Measurements from ENCODE around the gene UBASH3B.

Gene UBASH3B

DNA sequence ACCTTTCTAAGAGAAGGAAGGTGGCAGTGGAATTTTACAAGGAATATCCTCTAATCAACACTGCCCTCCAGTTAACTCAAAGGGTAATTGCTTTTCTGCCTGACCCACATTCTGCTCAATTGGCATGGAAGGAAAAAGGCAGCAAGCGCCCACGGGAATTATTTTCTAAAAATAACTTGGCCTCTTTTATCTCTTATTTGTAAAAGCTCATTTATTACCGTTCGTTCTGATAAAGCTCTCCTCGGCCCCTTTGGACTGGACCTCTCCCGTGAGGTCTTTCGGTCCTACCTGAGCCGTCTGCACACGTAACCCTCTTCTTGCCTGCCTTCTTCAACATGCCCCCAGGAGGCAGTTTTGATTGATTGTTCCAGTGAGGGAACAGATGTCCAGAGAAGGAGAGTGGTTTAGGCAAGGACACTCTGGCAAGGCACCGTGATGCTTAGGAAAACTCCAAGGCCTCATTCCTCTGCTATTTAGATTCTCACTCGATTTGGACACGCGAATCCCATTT, 129.6 kb downstream of the UBASH3B start:
- Histone ChIP-seq H3K27me3 (ENCODE audit: control insufficient read depth in 1 of 2, insufficient read depth in 2 of 2, low read length in 2 of 2) (no peaks in the 10 kb centered on the region), H3K9me3 (ENCODE audit: control insufficient read depth in 2 of 2, low read length in 2 of 2) (no peaks in the 10 kb centered on the region), H3K27ac (ENCODE audit: low read length) (no peak overlapping the region), H3K4me3 (ENCODE audit: low read length in 2 of 2) (no peak overlapping the region), H3K36me3 (ENCODE audit: control insufficient read depth in 2 of 2, insufficient read depth in 2 of 2, low read length in 2 of 2) (peaks cover 0 to 3% of the 10 kb centered on the region in 2 donors), H3K9ac (ENCODE audit: low read length in 2 of 2) (no peak overlapping the region), H3K4me1 (ENCODE audit: control insufficient read depth, insufficient read depth, low read length) (peaks cover 15% of the 10 kb centered on the region)

DNA sequence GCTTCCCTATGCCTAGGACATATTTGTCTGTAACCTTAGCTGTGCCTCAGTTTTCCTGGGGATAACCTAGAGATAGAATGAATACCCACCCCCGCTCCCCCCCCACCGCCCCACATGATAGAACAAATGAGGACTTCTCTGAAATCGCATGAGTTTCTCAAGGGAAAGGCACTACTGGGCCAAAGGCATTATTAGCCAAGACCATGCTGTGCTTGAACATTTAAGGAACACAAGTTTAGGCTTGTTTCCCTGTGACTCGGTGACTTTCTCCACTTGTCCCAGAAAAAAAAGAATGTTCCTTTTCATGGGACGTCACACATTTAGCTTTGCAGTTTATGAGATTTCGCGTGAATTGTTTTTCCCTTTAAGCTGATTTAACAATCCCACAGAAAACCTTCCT, 131.4 kb downstream of the UBASH3B start:
- Histone ChIP-seq H3K4me3 (ENCODE audit: low read length in 2 of 2) (no peak overlapping the region), H3K9ac (ENCODE audit: low read length in 2 of 2) (no peak overlapping the region), H3K27me3 (ENCODE audit: control insufficient read depth in 1 of 2, insufficient read depth in 2 of 2, low read length in 2 of 2) (no peaks in the 10 kb centered on the region), H3K4me1 (ENCODE audit: control insufficient read depth, insufficient read depth, low read length) (peaks cover 8% of the 10 kb centered on the region), H3K9me3 (ENCODE audit: control insufficient read depth in 2 of 2, low read length in 2 of 2) (no peaks in the 10 kb centered on the region), H3K27ac (ENCODE audit: low read length) (no peak overlapping the region), H3K36me3 (ENCODE audit: control insufficient read depth in 2 of 2, insufficient read depth in 2 of 2, low read length in 2 of 2) (peaks cover 0 to 3% of the 10 kb centered on the region in 2 donors)

DNA sequence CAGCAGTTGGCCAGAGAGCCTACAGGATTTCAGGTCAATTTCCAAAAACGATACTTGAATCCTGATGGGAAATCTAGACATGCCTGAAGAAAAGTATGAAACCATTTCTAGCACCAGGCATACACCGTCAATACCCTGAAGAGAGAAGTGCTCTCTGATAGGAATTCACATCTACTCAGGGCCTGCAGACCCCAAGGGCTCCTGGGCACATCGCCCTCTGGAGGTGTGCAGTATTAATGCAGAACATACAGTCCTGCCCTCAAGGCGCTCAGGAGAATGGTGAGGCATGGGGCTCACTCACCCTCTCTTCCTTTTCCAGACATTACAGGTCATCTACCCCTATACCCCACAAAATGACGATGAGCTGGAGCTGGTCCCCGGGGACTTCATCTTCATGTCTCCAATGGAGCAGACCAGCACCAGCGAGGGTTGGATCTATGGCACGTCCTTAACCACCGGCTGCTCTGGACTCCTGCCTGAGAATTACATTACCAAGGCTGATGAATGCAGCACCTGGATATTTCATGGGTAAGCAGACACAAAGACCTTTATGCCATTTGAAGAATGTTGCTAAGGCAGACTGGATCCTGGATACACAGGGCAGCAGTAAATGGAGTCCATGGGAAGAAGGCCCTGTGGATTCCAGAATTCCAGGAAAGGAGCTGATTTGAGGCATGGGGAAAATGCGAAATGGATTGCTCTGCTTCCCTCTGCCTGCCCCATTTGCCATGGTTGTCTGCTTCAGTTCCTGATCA, 133.4 kb downstream of the UBASH3B start:
- peaks cover 8% of the 10 kb centered on the region for H3K4me1 ChIP-seq (ENCODE audit: control insufficient read depth, insufficient read depth, low read length)

DNA sequence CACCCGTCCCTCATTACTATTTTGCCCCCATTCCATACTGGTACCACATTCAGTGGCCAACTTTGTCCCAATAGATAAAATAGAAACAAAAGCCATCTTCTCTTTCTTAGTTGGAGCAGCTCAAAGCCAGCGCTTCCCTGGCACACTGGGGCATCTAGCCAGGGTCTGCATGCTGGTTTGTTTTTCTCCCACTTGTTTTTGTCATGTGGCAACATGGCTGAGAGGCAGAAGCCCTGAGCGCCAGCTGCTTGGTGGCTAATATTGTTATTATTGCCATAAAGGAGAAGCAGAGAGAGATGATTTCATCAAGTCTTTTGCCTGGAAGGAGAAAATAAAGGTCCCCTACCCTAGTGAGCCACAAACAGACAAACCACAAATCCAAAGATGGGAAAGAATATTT, 134.4 kb downstream of the UBASH3B start:
- Histone ChIP-seq H3K27me3 (ENCODE audit: control insufficient read depth in 1 of 2, insufficient read depth in 2 of 2, low read length in 2 of 2) (no peaks in the 10 kb centered on the region), H3K36me3 (ENCODE audit: control insufficient read depth in 2 of 2, insufficient read depth in 2 of 2, low read length in 2 of 2) (peaks cover 0 to 3% of the 10 kb centered on the region in 2 donors), H3K27ac (ENCODE audit: low read length) (no peak overlapping the region), H3K4me1 (ENCODE audit: control insufficient read depth, insufficient read depth, low read length) (peaks cover 3% of the 10 kb centered on the region), H3K9me3 (ENCODE audit: control insufficient read depth in 2 of 2, low read length in 2 of 2) (no peaks in the 10 kb centered on the region), H3K9ac (ENCODE audit: low read length in 2 of 2) (no peak overlapping the region), H3K4me3 (ENCODE audit: low read length in 2 of 2) (no peak overlapping the region)

More for the DNA sequence above, 133.4 kb downstream of the UBASH3B start:
- Histone ChIP-seq H3K27me3 (ENCODE audit: control insufficient read depth in 1 of 2, insufficient read depth in 2 of 2, low read length in 2 of 2) (no peaks in the 10 kb centered on the region), H3K9ac (ENCODE audit: low read length in 2 of 2) (no peak overlapping the region), H3K27ac (ENCODE audit: low read length) (no peak overlapping the region), H3K36me3 (ENCODE audit: control insufficient read depth in 2 of 2, insufficient read depth in 2 of 2, low read length in 2 of 2) (peaks cover 0 to 3% of the 10 kb centered on the region in 2 donors), H3K9me3 (ENCODE audit: control insufficient read depth in 2 of 2, low read length in 2 of 2) (no peaks in the 10 kb centered on the region), H3K4me3 (ENCODE audit: low read length in 2 of 2) (no peak overlapping the region)

DNA sequence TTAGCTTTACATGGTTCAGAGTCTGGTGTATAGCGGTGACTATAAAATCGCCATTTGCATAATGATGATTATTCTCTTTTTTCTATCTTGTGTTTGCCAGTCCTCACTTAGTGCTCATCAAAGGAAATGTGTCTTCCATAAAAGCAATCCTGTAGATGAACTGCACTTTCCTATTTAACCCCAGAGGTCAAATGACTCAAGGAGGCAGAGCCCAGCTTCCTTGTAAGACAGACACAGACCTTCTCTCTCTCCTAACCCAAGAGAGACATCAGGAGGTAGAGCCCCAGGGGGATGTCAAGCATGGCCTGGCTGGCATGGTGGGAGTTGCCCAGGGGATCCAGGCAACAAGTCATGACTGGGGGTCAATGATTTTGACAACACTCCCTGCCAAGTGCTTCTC, 135.9 kb downstream of the UBASH3B start:
- Histone ChIP-seq H3K9ac (ENCODE audit: low read length in 2 of 2) (no peak overlapping the region), H3K9me3 (ENCODE audit: control insufficient read depth in 2 of 2, low read length in 2 of 2) (no peaks in the 10 kb centered on the region)

DNA sequence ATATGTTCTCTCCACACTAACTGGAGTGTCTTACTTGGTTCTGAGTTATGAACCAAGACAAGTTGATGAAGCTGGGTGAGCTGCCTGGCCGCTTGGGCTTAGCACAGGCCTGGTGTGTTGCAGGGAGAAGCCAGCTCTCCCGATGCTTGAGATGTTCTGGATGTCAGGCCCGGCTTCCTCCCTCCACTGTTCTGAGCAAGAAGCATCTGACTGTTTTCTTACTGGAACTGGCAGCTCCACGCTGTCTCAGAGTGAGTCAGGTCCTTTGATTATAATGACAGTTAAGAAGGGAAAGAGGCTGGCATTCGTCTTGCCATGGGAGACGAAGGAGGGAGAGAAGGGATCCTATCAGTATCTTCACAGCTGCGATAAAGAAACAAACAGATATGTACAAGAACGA, 136.3 kb downstream of the UBASH3B start:
- no peaks in the 10 kb centered on the region for H3K27me3 ChIP-seq (ENCODE audit: control insufficient read depth in 1 of 2, insufficient read depth in 2 of 2, low read length in 2 of 2)
- no peak overlapping the region for H3K9ac ChIP-seq (ENCODE audit: low read length in 2 of 2)
- no peak overlapping the region for H3K4me3 ChIP-seq (ENCODE audit: low read length in 2 of 2)
- H3K36me3 ChIP-seq (ENCODE audit: control insufficient read depth in 2 of 2, insufficient read depth in 2 of 2, low read length in 2 of 2), result peaks cover 0 to 3% of the 10 kb centered on the region in 2 donors
- H3K4me1 ChIP-seq (ENCODE audit: control insufficient read depth, insufficient read depth, low read length), result no peaks in the 10 kb centered on the region
- H3K9me3 ChIP-seq (ENCODE audit: control insufficient read depth in 2 of 2, low read length in 2 of 2), result no peaks in the 10 kb centered on the region
- H3K27ac ChIP-seq (ENCODE audit: low read length), result no peak overlapping the region

More for the DNA sequence above, 135.9 kb downstream of the UBASH3B start:
- Histone ChIP-seq H3K27ac (ENCODE audit: low read length) (no peak overlapping the region), H3K36me3 (ENCODE audit: control insufficient read depth in 2 of 2, insufficient read depth in 2 of 2, low read length in 2 of 2) (peaks cover 0 to 3% of the 10 kb centered on the region in 2 donors), H3K4me3 (ENCODE audit: low read length in 2 of 2) (no peak overlapping the region), H3K4me1 (ENCODE audit: control insufficient read depth, insufficient read depth, low read length) (no peaks in the 10 kb centered on the region), H3K27me3 (ENCODE audit: control insufficient read depth in 1 of 2, insufficient read depth in 2 of 2, low read length in 2 of 2) (no peaks in the 10 kb centered on the region)

DNA sequence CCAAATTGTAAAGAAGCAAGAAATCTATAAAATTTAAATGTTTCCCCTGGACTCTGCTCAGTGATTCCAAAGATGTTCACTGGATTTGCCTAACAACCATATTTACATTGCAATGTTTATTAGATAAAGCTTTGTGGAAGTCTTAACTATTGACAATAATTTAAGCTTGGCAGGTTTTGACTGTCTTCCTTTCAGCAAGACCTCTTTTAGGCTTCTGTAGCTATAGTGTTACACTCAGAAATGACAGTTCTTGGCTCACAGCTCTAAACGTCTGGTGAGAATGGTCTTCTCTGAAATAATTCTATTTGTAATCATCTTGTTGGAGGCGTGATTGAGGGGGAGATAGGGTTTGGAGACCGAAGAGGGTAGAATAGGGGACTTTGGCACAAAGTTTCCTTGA, 138.0 kb downstream of the UBASH3B start:
- Histone ChIP-seq H3K9ac (ENCODE audit: low read length in 2 of 2) (no peak overlapping the region), H3K36me3 (ENCODE audit: control insufficient read depth in 2 of 2, insufficient read depth in 2 of 2, low read length in 2 of 2) (peaks cover 0 to 7% of the 10 kb centered on the region in 2 donors), H3K9me3 (ENCODE audit: control insufficient read depth in 2 of 2, low read length in 2 of 2) (no peaks in the 10 kb centered on the region), H3K27me3 (ENCODE audit: control insufficient read depth in 1 of 2, insufficient read depth in 2 of 2, low read length in 2 of 2) (no peaks in the 10 kb centered on the region), H3K4me3 (ENCODE audit: low read length in 2 of 2) (no peak overlapping the region), H3K27ac (ENCODE audit: low read length) (no peak overlapping the region), H3K4me1 (ENCODE audit: control insufficient read depth, insufficient read depth, low read length) (no peaks in the 10 kb centered on the region)

DNA sequence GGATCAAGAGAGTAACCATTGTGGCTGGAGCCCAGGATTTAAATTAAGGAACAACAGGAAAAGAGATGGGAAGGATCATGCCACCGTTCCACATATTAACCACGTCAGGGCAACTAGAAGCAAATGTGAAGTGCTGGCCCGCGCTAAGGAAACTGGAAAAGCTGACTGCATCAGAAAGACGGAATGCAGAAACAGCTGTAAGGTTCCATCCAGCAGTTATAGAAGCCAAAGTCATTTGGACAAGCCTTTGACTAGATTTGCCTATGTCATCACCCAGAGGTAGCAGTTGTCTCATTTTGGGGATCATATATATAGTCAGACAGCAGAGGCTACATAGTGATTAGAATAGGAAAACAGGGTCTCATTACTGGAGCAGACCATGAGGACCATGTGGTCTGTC, 139.8 kb downstream of the UBASH3B start:
- peaks cover 0 to 3% of the 10 kb centered on the region in 2 donors for H3K36me3 ChIP-seq (ENCODE audit: control insufficient read depth in 2 of 2, insufficient read depth in 2 of 2, low read length in 2 of 2)
- H3K4me1 ChIP-seq (ENCODE audit: control insufficient read depth, insufficient read depth, low read length), result no peaks in the 10 kb centered on the region
- no peaks in the 10 kb centered on the region for H3K27me3 ChIP-seq (ENCODE audit: control insufficient read depth in 1 of 2, insufficient read depth in 2 of 2, low read length in 2 of 2)
- H3K9ac ChIP-seq (ENCODE audit: low read length in 2 of 2), result no peak overlapping the region
- H3K27ac ChIP-seq (ENCODE audit: low read length), result no peak overlapping the region
- no peaks in the 10 kb centered on the region for H3K9me3 ChIP-seq (ENCODE audit: control insufficient read depth in 2 of 2, low read length in 2 of 2)
- no peak overlapping the region for H3K4me3 ChIP-seq (ENCODE audit: low read length in 2 of 2)

DNA sequence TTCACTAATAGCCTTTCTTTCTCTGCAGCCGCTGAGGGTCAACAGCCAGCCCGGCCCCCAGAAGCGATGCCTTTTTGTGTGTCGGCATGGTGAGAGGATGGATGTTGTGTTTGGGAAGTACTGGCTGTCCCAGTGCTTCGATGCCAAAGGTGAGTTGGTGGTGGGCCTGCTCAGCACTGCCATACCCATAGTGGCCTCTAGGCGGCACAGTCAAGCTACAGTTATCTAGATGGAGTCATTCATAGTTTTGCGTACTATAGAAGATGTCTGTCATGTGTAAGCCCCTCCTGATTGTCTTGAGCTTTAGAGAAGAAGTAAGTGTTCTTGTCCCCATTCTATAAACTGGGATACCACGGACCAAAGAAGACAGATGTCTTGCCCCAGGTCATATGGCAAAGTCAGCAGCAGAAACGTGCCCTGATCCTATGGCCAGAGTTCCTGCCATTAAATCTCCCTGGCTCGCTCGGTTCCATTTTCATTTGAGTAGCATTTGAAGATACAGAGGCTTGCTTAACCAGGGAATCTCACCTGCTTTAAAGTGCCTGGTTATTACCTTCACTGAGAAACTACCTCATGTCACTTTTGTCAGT, 140.7 kb downstream of the UBASH3B start:
- Histone ChIP-seq H3K27me3 (ENCODE audit: control insufficient read depth in 1 of 2, insufficient read depth in 2 of 2, low read length in 2 of 2) (no peaks in the 10 kb centered on the region), H3K36me3 (ENCODE audit: control insufficient read depth in 2 of 2, insufficient read depth in 2 of 2, low read length in 2 of 2) (peaks cover 0 to 3% of the 10 kb centered on the region in 2 donors), H3K9me3 (ENCODE audit: control insufficient read depth in 2 of 2, low read length in 2 of 2) (no peaks in the 10 kb centered on the region), H3K4me3 (ENCODE audit: low read length in 2 of 2) (no peak overlapping the region), H3K27ac (ENCODE audit: low read length) (no peak overlapping the region), H3K9ac (ENCODE audit: low read length in 2 of 2) (no peak overlapping the region), H3K4me1 (ENCODE audit: control insufficient read depth, insufficient read depth, low read length) (no peaks in the 10 kb centered on the region)

DNA sequence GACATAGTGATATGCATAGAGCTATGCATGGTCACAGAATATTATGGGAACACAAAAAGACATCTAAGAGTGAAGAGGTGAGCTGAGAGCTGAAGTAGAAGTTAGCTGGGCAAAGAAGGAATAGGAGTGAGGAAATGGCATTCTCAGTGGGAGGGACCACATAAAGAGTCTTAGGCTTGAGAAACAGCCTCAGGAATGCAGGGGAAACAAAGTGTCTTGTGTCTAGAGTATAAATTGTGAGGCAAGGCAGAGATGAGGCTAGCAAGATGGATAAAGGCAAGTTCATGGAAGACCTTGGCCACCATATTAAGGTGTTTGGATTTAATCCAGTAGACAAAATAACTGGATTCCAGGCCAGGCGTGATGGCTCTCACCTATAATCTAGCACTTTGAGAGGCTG, 142.1 kb downstream of the UBASH3B start:
- H3K4me3 ChIP-seq (ENCODE audit: low read length in 2 of 2), result no peak overlapping the region
- no peak overlapping the region for H3K9ac ChIP-seq (ENCODE audit: low read length in 2 of 2)
- peaks cover 0 to 3% of the 10 kb centered on the region in 2 donors for H3K36me3 ChIP-seq (ENCODE audit: control insufficient read depth in 2 of 2, insufficient read depth in 2 of 2, low read length in 2 of 2)
- no peaks in the 10 kb centered on the region for H3K9me3 ChIP-seq (ENCODE audit: control insufficient read depth in 2 of 2, low read length in 2 of 2)
- no peak overlapping the region for H3K27ac ChIP-seq (ENCODE audit: low read length)
- H3K4me1 ChIP-seq (ENCODE audit: control insufficient read depth, insufficient read depth, low read length), result no peaks in the 10 kb centered on the region
- no peaks in the 10 kb centered on the region for H3K27me3 ChIP-seq (ENCODE audit: control insufficient read depth in 1 of 2, insufficient read depth in 2 of 2, low read length in 2 of 2)
